GDM1 (cell line): ENCODE data around the gene STAT4.

ENCODE experiments used
- DNase-seq: peaks from one replicate; lab custom pipeline; 2025; lab: John Stamatoyannopoulos, UW

STAT4 gene

GRCh38 chr2:190994148-190994547 lies 156.6 kb downstream of the STAT4 start:
- DNase-seq: no peak

- no peak for DNase-seq
Observed at GRCh38 chr2:190993292-190993643, 157.5 kb downstream of the STAT4 start.

GRCh38 chr2:190990132-190990531 lies 160.7 kb downstream of the STAT4 start:
- DNase-seq: no peak

GRCh38 chr2:190988910-190989309 lies 161.9 kb downstream of the STAT4 start:
- DNase-seq: no peak

- DNase-seq: no peak
Observed at GRCh38 chr2:190987938-190988337, 162.9 kb downstream of the STAT4 start.

- no peak for DNase-seq
Observed at GRCh38 chr2:190987116-190987515, 163.7 kb downstream of the STAT4 start.

GRCh38 chr2:190986221-190986953 lies 164.4 kb downstream of the STAT4 start:
- no peak for DNase-seq

GRCh38 chr2:190984595-190984994 lies 166.2 kb downstream of the STAT4 start:
- no peak for DNase-seq

GRCh38 chr2:190982262-190983034 lies 168.3 kb downstream of the STAT4 start:
- DNase-seq: no peak

- no peak for DNase-seq
Observed at GRCh38 chr2:190981733-190982132, 169.1 kb downstream of the STAT4 start.

GRCh38 chr2:190981333-190981732 lies 169.5 kb downstream of the STAT4 start:
- DNase-seq: no peak

- DNase-seq: no peak
Observed at GRCh38 chr2:190980630-190981209, 170.1 kb downstream of the STAT4 start.

- DNase-seq: no peak
Observed at GRCh38 chr2:190979906-190980629, 170.7 kb downstream of the STAT4 start.
